Stimulated activated CD4-positive, alpha-beta T cell treated with anti-CD3 and anti-CD28 coated beads, Interleukin-12 subunit alpha, Interleukin-12 subunit beta, amount 100 ng/mL, for 24 hours (primary cell): Measurements from ENCODE around the gene BTK.

Experiments
- DNase-seq, 2 experiments: peaks; one replicate each; pipeline ENCODE4 v3.0.0-alpha.2; 2020; ENCODE audit warnings: low read depth in 2 of 2

The BTK gene

GRCh38 chrX:101385795-101386541 is at the start of gene BTK:
BTK (minus strand) TSS chrX:101386191; CDS start chrX:101375284, 10,907 bp downstream.
- DNase-seq: no peak

DNA sequence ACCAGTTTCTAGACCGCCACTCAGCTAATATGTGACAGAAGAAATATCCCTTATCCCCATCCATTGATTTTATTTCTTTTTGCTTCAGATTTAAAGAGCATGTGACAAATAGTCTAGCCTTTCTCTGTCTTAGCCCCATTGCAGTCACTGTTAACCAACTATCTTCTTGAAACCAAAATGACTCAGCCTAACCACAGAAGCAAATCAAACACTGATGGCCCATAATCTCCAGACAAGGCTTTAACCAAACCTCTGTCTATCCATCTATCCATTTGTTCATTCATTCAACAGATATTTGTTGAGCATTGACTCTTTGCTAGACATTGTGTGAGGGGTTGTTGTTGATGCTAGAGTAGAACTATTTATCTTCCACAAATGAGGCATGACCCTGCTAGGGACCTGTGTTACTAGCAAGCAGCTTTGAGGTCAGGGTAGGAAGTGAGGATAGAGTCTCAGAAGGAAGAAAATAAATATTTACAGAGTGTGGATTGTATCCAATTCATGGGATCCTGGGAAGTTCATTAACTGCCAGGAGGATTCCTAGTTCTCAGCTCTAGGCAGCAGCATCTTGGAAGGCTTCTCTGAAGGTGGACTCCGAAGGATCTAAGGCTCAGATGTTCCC is 44.6 kb upstream of the BTK start:
- DNase-seq: no peak

- no peak for DNase-seq
These were observed 43.9 kb upstream of the BTK start for GRCh38 chrX:101429934-101430333.

DNA sequence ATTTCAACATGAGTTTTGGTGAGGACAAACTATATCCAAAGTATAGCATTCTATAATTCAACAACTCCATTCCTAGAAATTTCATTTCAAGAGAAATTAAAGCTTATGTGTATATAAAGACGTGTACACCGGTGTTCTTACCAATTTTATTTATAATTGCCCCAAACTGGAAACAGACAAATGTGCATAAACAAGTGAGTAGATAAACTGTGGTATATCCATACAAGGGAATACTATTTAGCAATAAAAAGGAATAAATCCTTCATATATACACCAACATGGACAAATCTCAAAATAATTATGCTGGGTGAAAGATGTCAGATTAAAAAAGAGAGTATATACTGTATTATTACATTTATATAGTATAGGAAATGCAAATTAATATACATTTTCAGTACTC is 42.0 kb upstream of the BTK start:
- no peak for DNase-seq

DNA sequence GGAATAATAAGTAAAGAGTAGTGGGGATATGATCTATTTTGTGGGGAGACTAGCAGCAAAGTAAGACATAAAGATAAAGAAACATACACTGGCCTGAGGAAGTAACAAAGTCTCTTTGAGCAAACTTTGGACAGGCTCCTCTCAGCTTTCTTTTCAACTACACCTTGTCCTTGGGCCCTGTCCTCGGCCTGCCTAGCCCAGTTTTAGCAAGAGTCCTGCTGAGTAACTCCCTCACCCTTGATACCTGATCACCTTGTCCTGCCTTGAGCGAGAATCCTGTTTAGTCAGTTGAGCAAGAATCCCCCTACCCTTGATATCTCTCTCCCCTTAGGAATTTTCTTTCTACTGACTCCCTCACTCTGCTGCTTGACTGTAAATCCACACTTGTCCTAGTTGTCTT is 33.5 kb upstream of the BTK start:
- DNase-seq: no peak

- DNase-seq: peak in 1 of 2 experiments; percentile 16
These were observed 32.2 kb upstream of the BTK start for GRCh38 chrX:101417981-101418841.

GRCh38 chrX:101417190-101417589 is 31.2 kb upstream of the BTK start:
- DNase-seq: no peak

GRCh38 chrX:101416691-101417090 is 30.7 kb upstream of the BTK start:
- no peak for DNase-seq

- no peak for DNase-seq
These were observed 29.5 kb upstream of the BTK start for GRCh38 chrX:101415180-101416145.

DNA sequence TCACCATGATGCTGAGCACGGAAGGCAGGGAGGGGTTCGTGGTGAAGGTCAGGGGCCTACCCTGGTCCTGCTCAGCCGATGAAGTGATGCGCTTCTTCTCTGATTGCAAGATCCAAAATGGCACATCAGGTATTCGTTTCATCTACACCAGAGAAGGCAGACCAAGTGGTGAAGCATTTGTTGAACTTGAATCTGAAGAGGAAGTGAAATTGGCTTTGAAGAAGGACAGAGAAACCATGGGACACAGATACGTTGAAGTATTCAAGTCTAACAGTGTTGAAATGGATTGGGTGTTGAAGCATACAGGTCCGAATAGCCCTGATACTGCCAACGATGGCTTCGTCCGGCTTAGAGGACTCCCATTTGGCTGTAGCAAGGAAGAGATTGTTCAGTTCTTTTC is 26.0 kb upstream of the BTK start:
- no peak for DNase-seq

GRCh38 chrX:101410461-101410860 is 24.5 kb upstream of the BTK start:
- DNase-seq: no peak

DNA sequence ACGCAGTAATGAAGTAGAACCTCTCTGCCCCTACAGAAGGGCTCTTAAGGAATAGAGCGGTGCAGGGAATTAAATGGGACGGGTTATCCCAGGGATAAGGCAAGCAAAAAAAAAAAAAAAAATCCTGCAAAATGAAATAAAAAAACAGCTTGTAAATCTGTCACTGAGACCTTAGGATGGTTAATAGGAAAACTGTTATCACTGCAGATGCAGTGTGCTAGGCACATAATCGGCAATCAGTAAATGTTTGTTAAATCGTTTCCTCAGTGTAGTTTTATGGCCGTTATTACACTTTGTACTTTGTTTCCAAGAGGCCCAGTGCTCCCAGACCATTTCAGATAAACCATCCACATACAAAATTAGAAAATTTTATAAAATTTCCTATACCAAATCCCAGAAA is 23.1 kb upstream of the BTK start:
- no peak for DNase-seq

GRCh38 chrX:101408532-101408841 is 22.5 kb upstream of the BTK start:
- no peak for DNase-seq

DNA sequence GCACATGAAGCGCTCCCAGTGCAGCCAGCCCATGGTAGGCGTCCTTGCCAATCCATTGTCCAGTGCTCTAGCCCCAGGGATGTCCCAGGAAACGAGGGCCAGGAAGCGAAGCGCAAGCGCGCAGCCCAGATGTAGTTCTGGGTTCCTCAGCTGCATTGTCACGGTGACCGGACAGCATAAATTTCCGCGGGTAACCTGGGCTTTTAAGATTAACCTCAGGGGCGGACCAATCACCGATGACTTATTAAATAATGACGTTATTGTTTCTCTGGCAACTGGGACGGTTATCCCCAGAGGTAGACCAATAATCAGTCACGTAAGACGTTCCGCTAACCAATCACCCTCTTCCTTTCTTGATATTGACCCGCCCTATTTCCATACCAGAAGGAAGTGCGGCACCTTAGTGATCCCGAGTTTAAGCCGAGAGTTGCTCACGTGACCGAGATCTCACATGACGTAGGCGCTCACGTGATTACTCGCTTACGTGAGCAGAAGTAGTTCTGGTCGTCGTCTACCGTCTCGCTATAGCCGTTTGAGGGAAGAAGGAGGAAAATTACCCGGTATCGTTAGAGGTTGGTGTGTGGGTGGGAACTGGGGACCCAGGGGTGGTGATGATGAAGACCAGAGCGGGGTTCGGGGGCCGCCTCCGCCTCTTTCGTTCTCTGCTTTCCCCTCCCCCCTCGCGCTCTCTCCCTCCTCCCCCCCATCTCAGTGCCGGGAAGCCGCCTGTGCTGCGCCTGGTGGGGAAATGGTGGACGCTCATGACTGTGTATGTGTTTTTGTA is 21.9 kb upstream of the BTK start, which contains the start of the genes GLA and HNRNPH2:
Gene GLA (minus strand): TSS at position 178 of the 784 bp plus-strand sequence. CDS start 22 bp downstream, at position 156.
Gene HNRNPH2 (plus strand): TSS at position 475 of the 784 bp plus-strand sequence. CDS start 3,767 bp downstream, outside the sequence.
- peak; percentile 70 to 79 for DNase-seq

DNA sequence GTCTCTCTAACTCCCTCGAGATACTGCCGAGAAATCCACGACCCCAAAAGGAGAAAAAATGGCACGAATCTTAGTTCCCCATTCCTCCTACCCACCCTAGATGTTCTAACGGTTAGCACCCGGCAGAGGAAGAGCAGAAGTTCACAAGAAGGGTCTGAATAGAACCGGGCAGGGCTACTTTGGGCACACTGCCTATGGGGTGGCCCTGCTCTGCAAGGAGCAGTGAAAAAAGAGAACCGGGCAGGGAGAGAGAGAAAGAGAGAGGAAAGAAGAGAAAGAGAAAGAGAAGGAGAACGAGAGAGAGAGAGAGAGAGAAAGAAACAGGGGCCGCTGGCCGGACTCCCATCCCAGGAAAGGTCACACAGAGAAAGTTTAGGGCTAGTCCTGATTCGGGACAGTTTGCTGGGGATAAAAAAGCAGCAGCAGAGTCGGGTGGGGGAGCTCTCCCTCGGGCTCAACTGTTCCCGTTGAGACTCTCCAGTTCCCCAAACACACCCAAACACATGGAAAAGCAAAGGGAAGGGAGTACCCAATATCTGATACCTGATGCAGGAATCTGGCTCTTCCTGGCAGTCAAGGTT is 21.3 kb upstream of the BTK start:
- DNase-seq: no peak

- no peak for DNase-seq
These were observed 13.8 kb upstream of the BTK start for GRCh38 chrX:101399825-101400224.

DNA sequence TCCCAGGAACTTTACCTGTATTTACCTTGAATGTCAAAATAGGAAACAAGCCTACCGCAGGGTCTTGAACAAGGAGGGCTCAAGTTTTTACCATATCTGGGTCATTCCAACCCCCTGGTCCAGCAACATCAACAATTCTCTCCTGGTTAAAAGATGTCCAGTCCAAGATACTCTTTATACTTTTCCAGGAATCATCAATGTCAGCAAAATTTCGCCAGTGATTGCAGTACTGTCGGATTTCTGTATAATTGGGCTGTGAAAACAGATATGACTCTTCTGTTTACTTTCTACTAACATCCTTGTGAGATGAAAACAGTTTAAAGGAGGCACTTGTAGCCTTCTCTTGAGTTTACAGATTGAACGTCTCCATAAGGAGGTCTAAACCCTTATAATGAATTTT is 12.7 kb upstream of the BTK start:
- DNase-seq: no peak

- DNase-seq: no peak
These were observed 11.8 kb upstream of the BTK start for GRCh38 chrX:101397779-101398178.

- no peak for DNase-seq
These were observed 9.8 kb upstream of the BTK start for GRCh38 chrX:101395789-101396188.

- DNase-seq: no peak
These were observed 8.4 kb upstream of the BTK start for GRCh38 chrX:101394372-101394771.
